ENCODE measurements around the gene CLDN9.

DNA sequence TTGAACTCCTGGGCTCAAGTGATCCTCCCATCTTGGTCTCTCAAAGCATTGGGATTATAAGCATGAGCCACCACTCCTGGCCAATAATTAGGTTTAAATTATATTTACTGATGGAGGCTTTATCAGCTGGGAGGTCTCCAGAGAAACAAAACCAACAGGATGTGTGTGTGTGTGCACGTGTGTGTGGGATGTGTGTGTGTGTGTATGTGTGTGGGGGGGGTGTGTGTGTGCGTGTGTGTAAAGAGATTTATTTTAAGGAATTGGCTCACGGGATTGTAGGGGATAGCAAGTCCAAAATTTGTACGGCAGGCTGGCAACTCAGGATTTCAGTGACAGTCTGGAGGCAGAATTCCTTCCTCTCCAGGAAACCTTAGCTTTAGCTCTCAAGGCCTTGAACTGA lies 38.3 kb downstream of the CLDN9 start:
- TF ChIP-seq, protein P1, sequence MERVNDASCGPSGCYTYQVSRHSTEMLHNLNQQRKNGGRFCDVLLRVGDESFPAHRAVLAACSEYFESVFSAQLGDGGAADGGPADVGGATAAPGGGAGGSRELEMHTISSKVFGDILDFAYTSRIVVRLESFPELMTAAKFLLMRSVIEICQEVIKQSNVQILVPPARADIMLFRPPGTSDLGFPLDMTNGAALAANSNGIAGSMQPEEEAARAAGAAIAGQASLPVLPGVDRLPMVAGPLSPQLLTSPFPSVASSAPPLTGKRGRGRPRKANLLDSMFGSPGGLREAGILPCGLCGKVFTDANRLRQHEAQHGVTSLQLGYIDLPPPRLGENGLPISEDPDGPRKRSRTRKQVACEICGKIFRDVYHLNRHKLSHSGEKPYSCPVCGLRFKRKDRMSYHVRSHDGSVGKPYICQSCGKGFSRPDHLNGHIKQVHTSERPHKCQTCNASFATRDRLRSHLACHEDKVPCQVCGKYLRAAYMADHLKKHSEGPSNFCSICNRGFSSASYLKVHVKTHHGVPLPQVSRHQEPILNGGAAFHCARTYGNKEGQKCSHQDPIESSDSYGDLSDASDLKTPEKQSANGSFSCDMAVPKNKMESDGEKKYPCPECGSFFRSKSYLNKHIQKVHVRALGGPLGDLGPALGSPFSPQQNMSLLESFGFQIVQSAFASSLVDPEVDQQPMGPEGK (CRISPR knock-in tag; IDR thresholded peaks at IDR 0.05; ENCODE audit: borderline replicate concordance), result no peak
- no peak for TF ChIP-seq ZNF8 (CRISPR knock-in tag; IDR thresholded peaks at IDR 0.05)
- no peak for TF ChIP-seq TCF4 (CRISPR knock-in tag; IDR thresholded peaks at IDR 0.05; ENCODE audit: borderline replicate concordance)

Data from SK-N-SH treated with all-trans-retinoic acid at 6 μM for 48 hours (cell line).